T-cell (primary cell): Measurements from ENCODE around the gene OXT. TPM values are rescaled to one million over a fixed set of nuclear protein-coding genes. Genes with fewer than 3 reads are reported as not detected.
A peak's percentile ranks its signal among the peaks of the same experiment; 100 is the strongest.

Experiments used
- ATAC-seq, 4 experiments: fragments of 200-7000 bp in 3 of 4; fragments of 150-1000 bp in 1 of 4; cut with Tn5 transposase; replicated peaks in 1 of 4; 1 replicate in 3 of 4; 2 replicates in 1 of 4; pipeline ENCODE4 v1.10.0; 2021; ENCODE audit warnings: moderate library complexity in 3 of 4, mild to moderate bottlenecking in 2 of 4, moderate number of reproducible peaks in 1 of 4
- CTCF ChIA-PET, 2 donors: fragments of 300-600 bp; sonication (Branson Sonifier 250); formaldehyde crosslinking; loops; one replicate each; lab custom pipeline; 2022; ENCODE audit warnings: antibody characterized with exemption in 2 of 2; lab: Charles Lee
- POLR2A ChIA-PET, 2 donors: fragments of 300-600 bp; sonication (Branson Sonifier 250); formaldehyde crosslinking; loops; one replicate each; lab custom pipeline; 2022; ENCODE audit warnings: antibody characterized with exemption in 2 of 2; lab: Charles Lee
- DNase-seq, 35 experiments: peaks; one replicate each; pipeline versions ENCODE4 v3.0.0 to v3.0.0-alpha.2; 2013 to 2023
- H3K27ac ChIP-seq: one replicate; pipeline ENCODE4 v1.5.1; 2013; ENCODE audit warnings: low read length
- H3K27me3 ChIP-seq, 2 experiments: replicated peaks in 1 of 2; 1 replicate in 1 of 2; 2 replicates in 1 of 2; pipeline versions ENCODE4 v1.6.1 to v1.7.0; 2013; ENCODE audit warnings: low read length in 1 of 2, mixed read lengths in 1 of 2; ENCODE audit not compliant: control insufficient read depth in 2 of 2, insufficient read depth in 2 of 2; ENCODE audit errors: extremely low read depth in 1 of 2
- H3K36me3 ChIP-seq, 2 donors: 1 replicate in 1 of 2; 2 replicates in 1 of 2; pipeline versions ENCODE4 v1.6.1 to v1.7.0; 2013; ENCODE audit warnings: low read length in 1 of 2; ENCODE audit not compliant: control insufficient read depth in 2 of 2, insufficient read depth in 1 of 2; ENCODE audit errors: extremely low read depth in 1 of 2
- H3K4me1 ChIP-seq, 2 experiments: 1 replicate in 1 of 2; 2 replicates in 1 of 2; pipeline versions ENCODE4 v1.6.1 to v1.7.0; 2013; ENCODE audit warnings: low read length in 2 of 2, mixed read lengths in 1 of 2; ENCODE audit not compliant: insufficient read depth in 2 of 2, control insufficient read depth in 1 of 2; ENCODE audit errors: extremely low read depth in 1 of 2
- H3K4me3 ChIP-seq, 2 donors: 1 replicate in 1 of 2; 2 replicates in 1 of 2; pipeline versions ENCODE4 v1.5.1 to v1.7.0; 2013; ENCODE audit warnings: mild to moderate bottlenecking in 2 of 2, low read length in 1 of 2, moderate library complexity in 1 of 2; ENCODE audit not compliant: control insufficient read depth in 1 of 2; ENCODE audit errors: extremely low read depth in 1 of 2
- H3K9me3 ChIP-seq: 2 replicates; pipeline ENCODE4 v1.7.0; 2013
- H3K27ac Mint-ChIP-seq, 2 donors: one replicate each; pipeline ENCODE4 v1.8.0; 2020 to 2021; ENCODE audit warnings: mild to moderate bottlenecking in 2 of 2, mixed read lengths in 2 of 2
- H3K27me3 Mint-ChIP-seq, 2 donors: one replicate each; pipeline ENCODE4 v1.8.0; 2021 to 2022; ENCODE audit warnings: mixed read lengths in 2 of 2
- H3K36me3 Mint-ChIP-seq: one replicate; pipeline ENCODE4 v1.8.0; 2021; ENCODE audit warnings: mixed read lengths
- H3K4me1 Mint-ChIP-seq, 3 donors: one replicate each; pipeline ENCODE4 v1.8.0; 2020 to 2022; ENCODE audit warnings: mixed read lengths in 3 of 3, mild to moderate bottlenecking in 1 of 3
- H3K4me3 Mint-ChIP-seq, 3 donors: one replicate each; pipeline ENCODE4 v1.8.0; 2020 to 2022; ENCODE audit warnings: mild to moderate bottlenecking in 3 of 3, mixed read lengths in 3 of 3, moderate library complexity in 3 of 3
- H3K9me3 Mint-ChIP-seq, 3 donors: one replicate each; pipeline ENCODE4 v1.8.0; 2020 to 2022; ENCODE audit warnings: mixed read lengths in 3 of 3
- WGBS: methylation state at CpG from one replicate; pipeline ENCODE4 v1.1.5; 2013; ENCODE audit warnings: missing lambda C conversion rate; ENCODE audit not compliant: insufficient coverage; 5-methylcytosine and 5-hydroxymethylcytosine counted together
- total RNA-seq, 35 experiments: library from RNA in 6 of 35; stranded (reverse) in 6 of 35; fragments of 120-200 nt in 1 of 35; gene quantifications; one replicate each; pipeline versions ENCODE4 v1.2.1 to v1.2.4 and lab custom pipeline; 2013 to 2026

Gene OXT
- total RNA-seq, 5 donors from 2014 or later (not counting 1 experiment from before 2014, with no cell fraction given), result 0.92 to 3.0 (median 1.5) TPM; not detected in 2

DNA sequence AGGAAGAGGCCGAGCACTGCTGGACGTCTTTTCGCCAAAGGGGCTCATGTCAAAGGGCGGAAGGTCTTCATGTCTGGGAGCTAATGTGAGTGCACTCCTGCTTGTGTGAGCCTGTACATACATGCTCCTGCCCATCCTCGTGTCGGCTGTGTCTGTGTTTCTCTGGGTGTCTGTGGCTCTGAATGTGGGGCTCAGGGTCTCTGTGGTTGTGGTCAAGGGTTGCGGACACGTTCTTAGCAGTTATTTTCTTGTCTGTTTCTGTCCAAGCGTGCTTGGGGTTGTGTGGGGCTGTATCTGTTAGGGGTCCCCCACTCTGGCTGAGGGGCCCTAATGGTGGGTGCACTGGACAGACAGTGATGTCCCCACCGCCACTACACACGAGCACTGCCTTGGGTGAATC, 10.2 kb downstream of the OXT start:
- Histone ChIP-seq H3K9me3 (no peaks in the 10 kb centered on the region), H3K27ac (no peak overlapping the region), H3K4me1 (peaks cover 0 to 25% of the 10 kb centered on the region in 2 experiments), H3K36me3 (no peaks in the 10 kb centered on the region), H3K27me3 (peaks cover 0 to 52% of the 10 kb centered on the region in 2 experiments), H3K4me3 (no peak overlapping the region)
- ChIA-PET POLR2A (no interaction called here), CTCF (no interaction called here)
- Mint-ChIP-seq H3K36me3 (no peaks in the 10 kb centered on the region), H3K27me3 (peaks cover 18 to 47% of the 10 kb centered on the region in 2 donors), H3K27ac (peak overlapping the region in 1 of 2 donors; percentile 65), H3K4me1 (peaks cover 19 to 26% (median 24%) of the 10 kb centered on the region in 3 donors), H3K4me3 (peak overlapping the region in 2 of 3 donors; percentile 63 to 69), H3K9me3 (no peaks in the 10 kb centered on the region)
- DNase-seq (no peak), ATAC-seq (no peak)
- WGBS, result 94% methylated on average over 9 of the region's 11 CpGs

DNA sequence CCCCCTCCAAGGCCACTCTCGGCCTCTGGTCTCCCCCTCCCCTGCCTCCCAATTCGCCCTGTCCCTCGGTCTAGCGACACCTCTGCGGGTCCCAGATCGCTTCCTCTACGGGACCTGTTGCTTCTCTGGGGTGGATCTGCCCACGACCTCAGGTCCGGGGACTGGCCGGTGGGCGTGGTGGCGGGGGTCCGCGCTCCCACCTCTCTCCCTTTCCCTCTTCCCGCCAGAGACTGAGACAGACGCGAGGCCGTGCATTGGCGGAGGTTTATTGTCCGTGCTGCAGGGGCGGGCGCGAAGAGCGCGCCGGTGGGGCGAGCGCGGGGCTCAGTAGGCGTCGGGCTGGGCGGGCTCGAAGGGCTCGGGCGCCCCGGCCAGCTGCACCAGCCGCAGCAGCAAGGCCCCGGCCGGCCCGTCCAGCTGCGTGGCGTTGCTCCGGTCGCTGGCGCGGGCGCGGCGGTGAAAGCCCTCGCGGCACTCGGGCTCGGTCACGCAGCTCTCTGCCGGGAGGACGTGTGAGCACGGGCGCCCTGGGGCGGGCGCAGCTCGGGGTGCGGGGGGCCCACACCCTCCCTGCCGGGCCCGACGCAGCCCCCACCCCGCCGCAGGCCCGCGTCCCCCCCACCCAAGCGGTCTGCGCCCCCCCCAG, 11.0 kb downstream of the OXT start:
- Mint-ChIP-seq H3K27ac (no peak overlapping the region), H3K9me3 (no peaks in the 10 kb centered on the region), H3K36me3 (no peaks in the 10 kb centered on the region), H3K4me3 (peak overlapping the region; percentile 63 to 69 (median 68)), H3K4me1 (peaks cover 13 to 21% (median 17%) of the 10 kb centered on the region in 3 donors), H3K27me3 (peaks cover 18 to 47% of the 10 kb centered on the region in 2 donors)
- CTCF ChIA-PET, result no interaction called here
- peak; percentile 48 to 58 (median 56) for ATAC-seq
- DNase-seq, result peak in 1 of 35 experiments; percentile 29
- WGBS, result 4% methylated on average over 54 of the region's 71 CpGs
- no peaks in the 10 kb centered on the region for H3K9me3 ChIP-seq
- H3K27ac ChIP-seq, result no peak overlapping the region
- H3K4me3 ChIP-seq, result peak overlapping the region in 1 of 2 donors; percentile 59
- H3K36me3 ChIP-seq, result no peaks in the 10 kb centered on the region
- H3K4me1 ChIP-seq, result peaks cover 0 to 17% of the 10 kb centered on the region in 2 experiments
- POLR2A ChIA-PET, result no interaction called here
- H3K27me3 ChIP-seq, result peaks cover 0 to 49% of the 10 kb centered on the region in 2 experiments

DNA sequence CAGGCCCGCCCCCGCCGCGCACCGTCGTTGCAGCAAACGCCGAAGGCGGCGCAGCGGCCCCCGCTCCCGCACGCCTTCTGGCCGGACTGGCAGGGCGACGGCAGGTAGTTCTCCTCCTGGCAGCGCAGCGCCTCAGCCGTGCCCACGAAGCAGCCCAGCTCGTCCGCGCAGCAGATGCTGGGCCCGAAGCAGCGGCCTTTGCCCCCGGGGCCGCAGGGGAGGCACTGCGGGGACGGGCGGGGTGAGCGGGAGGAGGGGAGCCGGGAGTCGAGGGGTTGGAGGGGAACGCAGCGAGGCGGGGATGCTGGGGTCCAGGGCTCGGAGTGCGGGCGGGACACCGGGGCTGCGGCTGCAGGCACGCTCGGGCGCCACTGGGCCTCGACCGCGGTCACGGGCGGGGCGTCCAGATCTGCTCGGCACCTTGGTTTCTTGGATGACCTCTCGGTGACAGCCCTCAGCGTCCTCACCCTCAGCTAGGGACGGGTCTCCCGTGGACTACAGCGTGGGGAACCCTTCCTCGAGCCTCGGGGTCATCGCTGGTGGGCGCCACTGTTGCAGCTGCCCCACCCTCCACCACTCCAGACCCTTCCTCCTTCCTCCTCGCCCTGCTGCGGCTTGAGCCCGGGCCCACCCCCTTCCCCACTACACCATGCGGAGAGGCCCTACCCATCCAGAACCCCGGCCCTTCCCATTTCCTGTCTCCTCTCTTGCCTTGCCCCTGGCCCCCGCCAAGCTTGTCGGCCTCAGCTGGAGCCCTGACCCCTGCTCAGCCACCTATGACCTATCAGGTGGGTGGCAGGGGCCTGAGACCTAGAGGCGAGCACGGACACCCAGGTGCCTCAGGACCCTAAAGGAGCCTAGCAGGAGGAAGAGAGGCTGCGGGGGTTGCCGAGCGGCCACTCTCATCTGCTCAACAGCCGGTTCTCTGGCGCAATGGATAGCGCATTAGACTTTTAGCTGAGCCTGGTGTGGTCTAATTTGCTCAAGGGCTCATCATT, 11.8 kb downstream of the OXT start:
- Histone ChIP-seq H3K27ac (no peak overlapping the region), H3K9me3 (no peaks in the 10 kb centered on the region), H3K27me3 (peaks cover 0 to 49% of the 10 kb centered on the region in 2 experiments), H3K4me3 (peak overlapping the region in 1 of 2 donors; percentile 23), H3K36me3 (no peaks in the 10 kb centered on the region), H3K4me1 (peaks cover 0 to 13% of the 10 kb centered on the region in 2 experiments)
- H3K36me3 Mint-ChIP-seq, result no peaks in the 10 kb centered on the region
- H3K4me1 Mint-ChIP-seq, result peaks cover 7 to 15% (median 11%) of the 10 kb centered on the region in 3 donors
- peak overlapping the region; percentile 37 to 78 (median 56) for H3K4me3 Mint-ChIP-seq
- DNase-seq, result no peak
- 8% methylated on average over 68 of the region's 76 CpGs for WGBS
- POLR2A ChIA-PET, result no interaction called here
- no peaks in the 10 kb centered on the region for H3K9me3 Mint-ChIP-seq
- H3K27ac Mint-ChIP-seq, result no peak overlapping the region
- CTCF ChIA-PET, result no interaction called here
- ATAC-seq, result peak; percentile 33 to 54 (median 50)
- peaks cover 18 to 47% of the 10 kb centered on the region in 2 donors for H3K27me3 Mint-ChIP-seq

DNA sequence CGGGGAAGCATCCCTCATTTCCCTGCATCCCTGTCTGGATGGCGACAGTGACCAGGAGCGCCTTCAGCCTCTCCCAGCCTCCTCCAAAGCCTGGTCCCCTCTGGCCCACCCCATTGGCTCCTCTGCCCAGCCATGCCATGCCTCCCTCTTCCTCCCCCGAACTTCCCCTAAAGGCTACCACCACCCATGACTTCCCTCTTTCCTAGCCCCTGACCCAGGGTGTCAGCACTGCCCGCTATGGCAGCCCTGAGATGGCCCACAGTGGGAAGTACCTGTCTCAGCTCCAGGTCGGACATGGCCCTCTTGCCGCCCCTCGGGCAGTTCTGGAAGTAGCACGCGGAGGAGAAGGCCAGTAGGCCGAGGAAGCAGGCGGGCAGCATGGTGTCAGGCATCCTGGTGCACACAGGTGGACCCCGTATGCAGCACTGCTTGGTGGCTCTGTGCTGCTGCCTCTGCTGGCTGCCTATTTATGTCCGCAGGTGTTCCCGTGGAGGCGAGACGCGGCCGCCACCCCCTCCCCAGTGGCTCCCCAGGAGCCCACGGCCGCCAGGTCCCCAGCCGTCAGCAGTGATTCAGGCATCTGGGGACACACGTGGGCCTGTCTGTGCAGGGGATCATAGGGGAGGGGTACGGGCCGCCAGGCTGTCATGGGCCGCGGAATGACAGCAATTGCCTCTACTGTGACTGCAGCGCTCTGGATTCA, 13.0 kb downstream of the OXT start, which contains the start of gene AVP:
TSS of gene AVP (minus strand) at position 442 of the 703 bp plus-strand sequence. CDS start at position 392, 50 bp downstream.
- no peak for DNase-seq
- H3K9me3 Mint-ChIP-seq, result no peaks in the 10 kb centered on the region
- peak within 1 kb of the TSS; percentile 37 to 78 (median 56) for H3K4me3 Mint-ChIP-seq
- H3K4me1 ChIP-seq, result peaks cover 0 to 13% of the 10 kb centered on the region in 2 experiments
- ATAC-seq, result no peak
- no peaks in the 10 kb centered on the region for H3K36me3 Mint-ChIP-seq
- no peaks in the 10 kb centered on the region for H3K9me3 ChIP-seq
- POLR2A ChIA-PET, result no interaction called here
- H3K27ac ChIP-seq, result no peak within 1 kb of the TSS
- H3K27ac Mint-ChIP-seq, result no peak within 1 kb of the TSS
- H3K4me1 Mint-ChIP-seq, result peaks cover 7 to 15% (median 11%) of the 10 kb centered on the region in 3 donors
- no peak within 1 kb of the TSS for H3K4me3 ChIP-seq
- peaks cover 0 to 47% of the 10 kb centered on the region in 2 experiments for H3K27me3 ChIP-seq
- H3K36me3 ChIP-seq, result no peaks in the 10 kb centered on the region
- peaks cover 18 to 41% of the 10 kb centered on the region in 2 donors for H3K27me3 Mint-ChIP-seq
- whole genome bisulfite sequencing, result 75% methylated on average over 28 of the region's 28 CpGs
- CTCF ChIA-PET, result no interaction called here

DNA sequence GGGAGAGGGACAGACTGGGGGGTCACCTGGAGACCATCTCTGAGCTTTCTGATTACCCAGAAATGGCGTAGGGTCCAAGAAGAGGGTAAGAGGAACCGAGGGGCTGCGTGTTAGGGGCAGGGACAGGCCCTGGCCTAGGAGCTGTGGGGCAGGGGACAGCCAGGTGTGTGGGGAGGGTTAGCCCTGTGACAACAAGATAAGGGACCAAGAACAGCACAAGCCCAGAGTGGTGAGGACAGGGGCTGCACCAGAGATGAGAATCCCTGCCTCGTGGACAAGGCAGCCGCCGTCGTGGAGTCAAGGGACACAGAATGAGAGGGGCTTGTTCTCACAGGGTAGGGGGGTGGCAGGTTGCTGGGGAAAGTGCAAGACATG, 13.6 kb downstream of the OXT start:
- no peak for ATAC-seq
- Mint-ChIP-seq H3K27me3 (peaks cover 18 to 46% of the 10 kb centered on the region in 2 donors), H3K27ac (no peak overlapping the region), H3K4me3 (no peak overlapping the region), H3K4me1 (peaks cover 10 to 18% (median 14%) of the 10 kb centered on the region in 3 donors), H3K9me3 (no peaks in the 10 kb centered on the region), H3K36me3 (no peaks in the 10 kb centered on the region)
- WGBS, result 74% methylated on average over 6 of the region's 7 CpGs
- Histone ChIP-seq H3K36me3 (no peaks in the 10 kb centered on the region), H3K27ac (no peak overlapping the region), H3K9me3 (no peaks in the 10 kb centered on the region), H3K4me3 (no peak overlapping the region), H3K4me1 (peaks cover 0 to 13% of the 10 kb centered on the region in 2 experiments), H3K27me3 (peaks cover 0 to 47% of the 10 kb centered on the region in 2 experiments)
- CTCF ChIA-PET, result no interaction called here
- DNase-seq, result no peak
- POLR2A ChIA-PET, result no interaction called here
